SHP77 (cell line): Measurements from ENCODE around the gene SPANXA1.
"Not testable (repeated sequence)": the region's sequence is repeated elsewhere in the genome, so short reads cannot be mapped to it uniquely, and the experiment has no call there.

Source experiments
- DNase-seq, 2 experiments: peaks; one replicate each; lab custom pipeline; 2025; lab: John Stamatoyannopoulos, UW

SPANXA1 gene, protein sequence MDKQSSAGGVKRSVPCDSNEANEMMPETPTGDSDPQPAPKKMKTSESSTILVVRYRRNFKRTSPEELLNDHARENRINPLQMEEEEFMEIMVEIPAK

GRCh38 chrX:141584638-141585037 lies at the start of gene SPANXA1:
Gene SPANXA1, minus strand, starts transcription at chrX:141584738. Its CDS starts 60 bp downstream, at chrX:141584678.
- DNase-seq: not testable (repeated sequence)

- no peak for DNase-seq
These were observed 47.6 kb upstream of the SPANXA1 start for GRCh38 chrX:141632124-141632523.

DNA sequence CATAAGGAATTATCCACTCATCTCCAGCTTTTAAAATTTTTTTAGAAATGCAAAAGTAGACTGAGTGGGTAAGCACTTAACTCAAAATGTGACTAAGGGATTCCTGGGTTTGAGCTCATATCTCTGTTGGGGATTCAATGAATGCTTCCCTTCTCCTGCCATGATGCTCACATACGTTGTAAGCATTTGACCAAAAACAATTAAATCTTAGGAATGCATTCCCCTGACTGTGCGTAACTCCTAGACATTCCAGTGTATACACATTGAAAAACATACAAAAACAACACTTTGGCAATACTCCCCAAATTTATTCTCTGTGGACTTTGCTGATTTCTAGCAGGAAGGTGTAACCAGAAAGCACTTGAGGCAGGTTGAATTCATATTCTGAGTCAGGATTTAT lies 34.8 kb upstream of the SPANXA1 start:
- no peak for DNase-seq

DNA sequence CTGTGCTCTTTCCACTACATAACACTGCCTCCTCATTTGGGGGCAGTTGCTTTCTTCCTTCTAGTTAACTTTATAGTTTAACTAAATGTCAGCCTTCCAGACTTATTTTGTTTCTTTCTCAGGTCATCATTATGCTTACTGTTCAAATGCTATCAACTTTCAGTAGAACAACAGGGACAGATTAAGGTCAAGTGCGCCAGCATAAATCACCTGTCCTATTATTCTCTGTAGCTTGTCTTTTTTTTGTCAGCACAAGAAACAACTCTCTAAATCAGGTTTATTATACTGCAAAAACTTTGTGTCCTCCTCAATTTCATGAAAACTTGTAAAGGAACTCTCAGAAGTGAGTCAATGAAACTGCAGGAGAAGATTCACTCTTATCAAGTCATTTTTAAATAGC lies 24.6 kb upstream of the SPANXA1 start:
- no peak for DNase-seq

GRCh38 chrX:141589408-141589807 lies 4.9 kb upstream of the SPANXA1 start, which contains the start of gene SPANXA2:
Gene SPANXA2, plus strand, starts transcription at chrX:141589708. Its CDS starts 60 bp downstream, at chrX:141589768.
- not testable (repeated sequence) for DNase-seq

- DNase-seq: not testable (repeated sequence)
These were observed 42.0 kb downstream of the SPANXA1 start for GRCh38 chrX:141542551-141542950.
